HG02763 (cell line): ENCODE measurements around the gene ADARB2.

ENCODE experiments used
- ATAC-seq: cut with Tn5 transposase; IDR thresholded peaks from one replicate; pipeline ENCODE4 v1.9.1; 2021; ENCODE audit warnings: mild to moderate bottlenecking, moderate library complexity; ENCODE audit not compliant: unreplicated experiment

Gene ADARB2

DNA sequence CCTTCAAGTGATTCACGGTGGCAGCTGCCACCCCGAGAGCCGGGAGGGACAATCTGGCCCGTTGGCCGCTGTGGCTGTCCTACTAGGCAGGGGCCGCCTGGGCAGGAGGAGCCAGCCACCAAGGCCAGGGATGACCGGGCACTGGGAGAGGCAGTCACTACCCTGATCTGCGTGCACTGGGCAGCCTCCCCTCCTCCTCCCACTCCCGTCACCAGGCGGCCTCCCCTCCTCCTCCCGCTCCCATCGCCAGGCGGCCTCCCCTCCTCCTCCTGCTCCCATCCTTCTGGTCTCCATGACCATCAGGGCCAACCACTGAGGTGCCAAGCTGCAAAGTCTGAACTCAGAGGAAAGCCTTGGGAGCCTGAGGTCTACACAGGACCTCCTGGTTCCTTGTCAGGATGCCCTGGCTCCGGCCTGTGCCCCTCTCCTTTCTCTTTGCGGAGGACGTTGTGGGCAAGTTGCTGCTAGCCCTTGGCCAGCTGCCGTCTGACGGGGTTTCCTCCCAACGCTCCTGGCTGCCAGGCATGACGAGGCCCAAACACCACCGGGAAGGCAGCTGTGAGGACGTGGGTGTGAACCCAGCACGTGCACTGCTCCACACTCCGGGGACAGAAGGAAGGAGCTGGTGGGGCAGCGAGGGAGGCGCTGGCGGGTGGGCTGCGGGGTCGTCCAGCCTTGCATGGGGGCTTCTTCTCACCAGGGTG lies 550.0 kb downstream of the ADARB2 start:
- no peak for ATAC-seq

DNA sequence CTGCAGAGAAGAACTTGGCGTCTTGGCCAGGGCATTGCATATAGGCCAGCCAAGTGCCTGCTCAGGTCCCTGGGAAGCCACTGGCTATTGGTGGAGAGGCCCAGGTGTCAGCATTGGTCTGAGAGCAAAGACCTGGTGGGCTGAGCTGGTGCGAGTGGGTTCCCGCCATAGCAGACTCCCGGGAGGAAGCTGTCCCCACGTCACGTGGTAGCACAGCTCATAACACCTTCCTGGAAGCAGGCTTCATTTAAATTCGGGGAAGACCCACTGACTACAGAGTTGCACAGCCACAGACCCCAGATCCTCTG lies 550.7 kb downstream of the ADARB2 start:
- no peak for ATAC-seq

- ATAC-seq: no peak
Measured at GRCh38 chr10:1185911-1186682, 551.2 kb downstream of the ADARB2 start.

DNA sequence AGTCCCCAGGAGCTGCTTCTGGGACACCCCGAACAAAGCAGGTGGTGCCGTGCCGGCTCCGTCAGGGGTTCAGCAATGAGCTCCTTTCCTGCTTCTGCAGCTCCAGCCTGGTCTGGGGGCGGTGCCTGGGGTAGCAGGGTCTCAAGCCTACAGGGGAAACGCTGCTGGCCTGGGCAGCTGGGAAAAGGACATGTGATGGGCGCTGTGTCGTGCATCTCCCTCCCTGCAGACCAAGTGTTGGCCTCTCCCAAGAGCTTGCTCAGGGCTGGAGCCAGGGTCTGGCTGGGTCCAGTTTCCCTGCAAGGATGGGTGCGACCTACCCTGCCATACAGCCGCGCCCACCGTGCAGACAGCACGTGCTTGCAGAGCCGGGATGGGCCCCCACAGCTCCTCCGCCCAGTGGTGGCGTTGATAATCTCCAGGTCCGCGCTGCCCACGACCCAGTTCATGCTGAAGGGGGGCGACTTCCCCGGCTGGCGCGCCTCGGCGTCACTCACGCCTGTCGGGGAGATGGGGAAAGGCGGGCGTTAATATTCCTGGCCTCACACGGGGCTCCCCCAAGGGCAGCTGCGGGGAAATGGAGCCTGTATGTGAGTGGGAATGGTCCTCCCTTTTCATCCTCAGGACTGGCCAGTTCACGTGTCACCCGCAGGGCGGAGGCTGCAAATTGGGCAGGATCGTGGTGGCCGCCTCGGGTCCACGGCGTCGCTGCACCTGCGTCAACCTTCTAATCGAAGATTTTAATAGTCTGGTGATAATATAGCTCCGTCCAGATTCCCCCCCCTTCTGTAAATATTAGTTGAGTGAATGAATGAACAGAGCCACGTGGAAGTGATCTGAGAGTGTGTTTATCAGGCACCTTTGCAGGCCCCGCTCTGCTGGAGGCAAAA lies 552.5 kb downstream of the ADARB2 start:
- ATAC-seq: no peak

GRCh38 chr10:1183701-1184100 lies 553.6 kb downstream of the ADARB2 start:
- ATAC-seq: no peak

DNA sequence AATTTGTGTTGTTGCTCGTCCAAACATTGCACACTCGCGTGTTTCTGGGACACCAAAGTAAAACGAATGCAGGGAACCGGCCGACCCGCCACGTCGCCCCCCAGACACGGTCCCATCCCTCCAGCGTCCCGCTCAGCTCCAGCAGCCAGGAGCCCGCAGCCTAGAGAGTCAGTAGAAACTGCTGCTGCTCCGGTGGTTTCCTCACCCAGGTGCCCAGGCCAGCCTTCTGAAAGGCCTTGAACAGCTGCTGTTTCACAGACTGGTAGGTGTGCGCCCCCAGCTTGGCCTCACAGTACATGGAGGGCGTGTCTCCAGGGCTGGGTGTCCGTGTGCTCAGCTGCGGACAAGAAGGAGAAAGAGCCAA lies 554.3 kb downstream of the ADARB2 start:
- no peak for ATAC-seq

- no peak for ATAC-seq
Measured at GRCh38 chr10:1182280-1183032, 554.9 kb downstream of the ADARB2 start.

DNA sequence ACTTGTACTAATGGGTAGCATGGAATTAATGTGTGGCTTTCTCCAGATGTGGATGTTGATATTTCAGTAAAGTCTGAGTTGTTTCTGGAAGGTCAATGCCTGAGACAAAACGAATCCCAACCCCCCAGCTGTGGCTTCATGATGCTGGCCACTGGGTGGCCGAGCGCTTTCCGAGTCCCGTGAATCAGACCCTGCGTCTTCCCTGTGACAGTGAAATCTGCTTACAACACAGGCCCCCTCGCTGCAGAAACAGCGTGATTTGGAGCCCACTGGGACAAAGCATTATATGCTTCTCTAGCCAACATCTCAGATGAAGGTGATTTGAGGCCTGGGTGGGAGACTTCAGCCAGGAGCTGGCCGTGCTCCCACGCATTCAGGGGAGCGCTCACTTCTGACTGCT lies 556.5 kb downstream of the ADARB2 start:
- no peak for ATAC-seq

GRCh38 chr10:1180071-1180730 lies 557.1 kb downstream of the ADARB2 start:
- no peak for ATAC-seq

DNA sequence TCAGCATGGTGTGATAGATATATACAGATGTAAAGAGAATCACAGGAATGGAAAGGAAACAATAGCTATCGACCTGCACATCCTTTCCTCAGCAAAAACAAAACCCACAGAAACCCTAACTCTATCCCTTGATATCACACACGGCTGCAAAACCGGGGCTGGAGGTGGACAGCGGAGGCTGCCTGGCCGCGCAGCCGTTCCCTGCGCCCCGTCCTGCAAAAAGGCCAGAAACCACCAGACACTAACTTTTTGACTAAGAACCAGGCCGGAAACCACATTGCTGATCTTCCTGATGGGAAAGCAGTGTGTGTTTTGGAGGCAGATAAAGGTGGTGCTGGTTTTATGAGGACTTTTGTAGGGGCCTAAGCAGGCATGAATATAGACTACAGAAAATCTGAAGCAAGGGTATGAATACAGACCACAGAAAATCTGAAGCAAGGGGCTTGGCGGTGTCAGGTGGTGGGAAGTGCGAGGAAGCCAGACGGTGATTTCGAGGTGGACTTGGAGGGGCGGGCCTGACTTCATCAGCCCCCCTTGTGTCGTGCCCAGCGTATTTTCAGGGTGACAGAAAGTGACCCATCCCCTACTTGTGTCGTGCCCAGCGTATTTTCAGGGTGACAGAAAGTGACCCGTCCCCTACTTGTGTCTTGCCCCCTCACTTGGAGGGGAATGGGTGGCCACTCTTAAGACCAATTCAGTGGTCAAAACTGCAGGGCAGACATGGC lies 557.8 kb downstream of the ADARB2 start:
- ATAC-seq: no peak

DNA sequence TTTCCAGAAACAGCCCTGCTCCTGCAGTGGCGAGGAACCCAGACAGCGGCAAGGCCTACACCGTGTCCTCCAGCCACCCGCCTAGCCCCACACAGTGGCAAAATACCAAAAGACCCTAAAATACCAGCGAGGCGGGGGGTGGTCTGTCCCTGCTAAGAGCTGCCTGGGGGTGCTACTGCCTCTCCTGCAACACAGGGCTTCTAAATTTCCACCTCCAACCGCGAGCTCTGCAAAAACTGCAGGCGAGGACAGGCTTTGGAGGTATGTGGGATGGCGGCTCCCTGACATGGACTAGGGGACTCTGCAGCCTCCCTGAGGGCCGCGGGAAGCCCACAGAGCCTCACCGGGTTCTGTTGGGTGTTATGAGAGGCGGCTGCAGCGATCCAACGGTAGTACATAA lies 558.8 kb downstream of the ADARB2 start:
- no peak for ATAC-seq

DNA sequence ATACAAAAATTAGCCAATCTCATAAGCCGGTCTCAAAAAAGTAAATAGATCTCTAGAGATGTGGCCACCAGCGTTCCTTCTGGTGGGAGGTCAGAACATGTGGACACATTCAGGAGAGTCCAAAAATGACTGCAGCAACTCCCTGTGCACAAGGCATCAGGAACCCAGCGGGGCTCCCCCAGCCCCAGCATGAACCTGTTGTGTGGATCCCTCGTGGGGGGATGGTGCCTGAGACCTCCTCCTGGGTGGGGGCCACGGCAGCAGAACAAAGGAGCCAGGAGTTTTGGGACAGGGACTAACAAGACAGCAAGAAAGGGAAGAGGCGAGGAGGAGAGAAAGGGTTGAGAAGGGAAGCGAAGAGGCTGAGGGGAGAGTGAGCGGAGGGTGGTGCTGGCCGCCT lies 559.4 kb downstream of the ADARB2 start:
- ATAC-seq: no peak

DNA sequence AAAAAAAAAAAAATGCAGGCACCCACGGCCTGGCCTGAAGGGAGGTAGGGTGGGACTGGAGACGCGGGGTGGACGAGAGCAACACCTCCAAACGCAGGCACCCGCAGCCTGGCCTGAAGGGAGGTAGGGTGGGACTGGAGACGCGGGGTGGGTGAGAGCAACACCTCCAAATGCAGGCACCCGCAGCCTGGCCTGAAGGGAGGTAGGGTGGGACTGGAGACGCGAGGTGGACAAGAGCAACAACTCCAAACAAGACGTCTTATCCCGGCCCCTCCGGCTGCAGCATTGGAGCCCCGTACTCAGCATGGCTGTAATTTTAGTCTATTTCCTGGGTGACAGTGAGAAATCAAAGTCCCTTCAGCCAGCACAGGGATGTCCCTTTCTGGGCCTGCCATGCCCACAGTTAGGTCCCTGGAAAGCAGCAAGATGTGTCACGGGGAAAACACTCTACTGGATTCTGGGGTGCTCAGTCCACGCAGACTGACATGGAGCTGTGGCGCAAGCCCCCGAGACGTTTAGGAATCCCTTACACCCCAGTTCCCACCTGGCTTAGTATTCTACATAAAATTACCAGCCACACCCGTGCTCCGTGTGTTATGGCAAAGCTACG lies 561.3 kb downstream of the ADARB2 start:
- ATAC-seq: no peak

GRCh38 chr10:1174022-1174421 lies 563.3 kb downstream of the ADARB2 start:
- no peak for ATAC-seq

- ATAC-seq: no peak
Measured at GRCh38 chr10:1173091-1173490, 564.2 kb downstream of the ADARB2 start.

DNA sequence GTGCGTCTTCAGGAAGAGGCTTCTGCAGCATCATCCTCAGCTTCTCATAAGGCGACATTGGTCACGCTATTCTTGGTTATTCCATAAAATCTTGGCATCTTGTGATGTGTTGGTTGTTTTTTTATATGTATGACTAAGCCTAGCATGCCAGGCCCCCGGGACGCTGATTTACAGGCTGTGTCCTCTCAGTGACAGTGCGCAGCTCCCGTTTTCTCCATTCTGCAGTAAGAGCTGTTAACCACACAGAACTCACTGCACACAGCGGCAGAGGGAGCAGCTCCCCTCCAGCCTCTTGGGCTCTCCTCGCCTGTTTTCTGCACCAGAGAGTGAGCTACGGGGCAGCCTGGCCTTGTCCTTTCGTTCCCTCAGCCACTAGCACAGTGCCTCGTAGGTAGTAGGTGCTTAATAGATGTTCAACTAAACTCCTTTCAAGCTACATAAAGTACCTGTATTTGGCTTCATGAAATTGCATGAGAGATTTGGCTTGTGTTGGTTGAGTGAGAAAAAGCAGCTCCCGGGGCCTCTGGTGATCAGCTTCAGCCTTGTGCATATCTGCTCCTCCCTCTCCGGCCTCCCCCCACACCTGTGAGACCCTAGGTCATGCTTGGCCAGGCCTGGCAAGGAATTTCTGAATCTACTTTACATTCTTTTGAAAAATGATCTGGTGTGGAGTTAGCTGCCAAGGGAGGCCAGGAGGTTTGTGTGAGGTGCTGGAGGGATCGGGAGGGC lies 564.9 kb downstream of the ADARB2 start:
- no peak for ATAC-seq

GRCh38 chr10:1171586-1171985 lies 565.7 kb downstream of the ADARB2 start:
- no peak for ATAC-seq

DNA sequence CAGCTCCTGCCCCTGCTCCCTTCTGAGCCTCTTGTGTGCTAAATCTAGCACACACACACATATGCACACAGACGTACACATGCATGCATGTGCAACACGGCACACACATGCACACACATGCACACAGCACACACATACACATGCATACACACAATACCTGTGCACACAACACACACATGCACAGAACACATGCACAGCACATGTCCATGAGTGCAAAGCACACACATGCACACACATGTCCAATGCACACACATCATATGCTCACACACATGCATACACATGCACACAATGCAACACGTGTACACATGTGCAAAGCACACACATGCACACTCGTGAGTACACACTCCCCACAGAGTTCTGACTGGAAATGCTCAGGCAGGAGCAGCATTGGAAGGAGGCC lies 566.1 kb downstream of the ADARB2 start:
- no peak for ATAC-seq

DNA sequence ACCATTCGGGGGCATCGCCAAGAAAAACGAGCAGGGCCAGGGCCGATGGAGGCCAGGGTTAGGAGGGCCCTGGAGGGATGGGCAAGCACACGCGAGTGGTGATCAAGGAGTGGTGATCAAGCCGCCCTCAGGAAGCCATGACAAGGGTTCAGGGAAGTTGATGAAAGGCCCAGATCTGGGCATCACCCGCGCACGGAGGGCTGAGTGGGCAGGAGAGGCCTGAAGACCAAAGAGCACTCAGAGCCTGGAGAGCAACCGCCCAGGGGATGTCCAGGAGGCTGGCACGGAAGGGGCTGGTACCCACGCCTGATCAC lies 566.5 kb downstream of the ADARB2 start:
- ATAC-seq: no peak
